Peyer's patch (tissue), 4 donors: Measurements from ENCODE around the gene HDAC4. TPM values are rescaled to one million over a fixed set of nuclear protein-coding genes. Genes with fewer than 3 reads are reported as not detected.

Experiments used
- DNase-seq, 3 donors: peaks; one replicate each; pipeline ENCODE4 v3.0.0-alpha.2; 2017 to 2019
- H3K27ac ChIP-seq, 4 donors: fragments of 200-600 bp; sonication (generic); one replicate each; pipeline ENCODE4 v1.5.1; 2016 to 2019
- H3K27me3 ChIP-seq, 2 donors: fragments of 200-600 bp; sonication (generic); one replicate each; pipeline ENCODE4 v1.5.1; 2019
- H3K36me3 ChIP-seq, 3 donors: fragments of 200-600 bp; sonication (generic); one replicate each; pipeline ENCODE4 v1.5.1; 2016 to 2019
- H3K4me1 ChIP-seq, 4 donors: fragments of 200-600 bp; sonication (generic); one replicate each; pipeline ENCODE4 v1.5.1; 2016 to 2019
- H3K4me3 ChIP-seq, 4 donors: fragments of 200-600 bp; sonication (generic); 1 replicate in 3 of 4; 2 replicates in 1 of 4; pipeline ENCODE4 v1.5.1; 2016 to 2019; ENCODE audit warnings: mild to moderate bottlenecking in 1 of 4
- H3K9me3 ChIP-seq, 4 donors: fragments of 200-600 bp; sonication (generic); one replicate each; pipeline ENCODE4 v1.5.1; 2016 to 2019; ENCODE audit warnings: mild to moderate bottlenecking in 1 of 4
- CTCF ChIP-seq, 6 experiments: fragments of 450-650 bp in 4 of 6; fragments of 200-600 bp in 2 of 6; sonication (generic) in 1 of 6; IDR thresholded peaks; one replicate each; pipeline ENCODE4 v1.5.1; 2017 to 2019; ENCODE audit warnings: antibody characterized with exemption in 6 of 6, mild to moderate bottlenecking in 3 of 6, moderate library complexity in 1 of 6
- POLR2A ChIP-seq, 2 donors: fragments of 450-650 bp; IDR thresholded peaks; one replicate each; pipeline ENCODE4 v1.5.1; 2017; ENCODE audit warnings: antibody characterized with exemption in 2 of 2, mild to moderate bottlenecking in 2 of 2, moderate library complexity in 2 of 2
- small RNA-seq, 2 donors: library from RNA; depleted of rRNA; stranded (forward); fragments of <200 nt; gene quantifications; one replicate each; pipeline ENCODE3, GENCODE V24; 2016
- total RNA-seq, 4 donors: library from RNA; depleted of rRNA; stranded (reverse); fragments of >200 nt; gene quantifications; one replicate each; pipeline ENCODE4 v1.1.0, GENCODE V29; 2016

Gene HDAC4
- total RNA-seq, 4 donors from 2014 or later = 28.9 to 198 (median 102) TPM

- TF ChIP-seq CTCF (IDR thresholded peaks at IDR 0.05) (no peak), POLR2A (IDR thresholded peaks at IDR 0.05) (no peak)
- DNase-seq = no peak
- H3K4me3 ChIP-seq = no peak overlapping the region
- no peaks in the 10 kb centered on the region for H3K9me3 ChIP-seq
- no peaks in the 10 kb centered on the region for H3K4me1 ChIP-seq
- no peaks in the 10 kb centered on the region for H3K27me3 ChIP-seq
- H3K27ac ChIP-seq = no peak overlapping the region
- H3K36me3 ChIP-seq = no peaks in the 10 kb centered on the region
Measured at GRCh38 chr2:239001794-239002193, 399.0 kb downstream of the HDAC4 start.

GRCh38 chr2:239000500-239001073 is 400.2 kb downstream of the HDAC4 start:
- DNase-seq = no peak
- H3K4me1 ChIP-seq = no peaks in the 10 kb centered on the region
- H3K27ac ChIP-seq = no peak overlapping the region
- no peak for TF ChIP-seq POLR2A (IDR thresholded peaks at IDR 0.05)
- no peak for TF ChIP-seq CTCF (IDR thresholded peaks at IDR 0.05)
- H3K27me3 ChIP-seq = no peaks in the 10 kb centered on the region
- H3K36me3 ChIP-seq = no peaks in the 10 kb centered on the region
- H3K9me3 ChIP-seq = no peaks in the 10 kb centered on the region
- H3K4me3 ChIP-seq = no peak overlapping the region

GRCh38 chr2:239000089-239000488 is 400.7 kb downstream of the HDAC4 start:
- no peaks in the 10 kb centered on the region for H3K9me3 ChIP-seq
- H3K27me3 ChIP-seq = no peaks in the 10 kb centered on the region
- H3K27ac ChIP-seq = no peak overlapping the region
- no peaks in the 10 kb centered on the region for H3K4me1 ChIP-seq
- DNase-seq = no peak
- no peaks in the 10 kb centered on the region for H3K36me3 ChIP-seq
- TF ChIP-seq POLR2A (IDR thresholded peaks at IDR 0.05) (no peak), CTCF (IDR thresholded peaks at IDR 0.05) (no peak)
- no peak overlapping the region for H3K4me3 ChIP-seq

GRCh38 chr2:238999291-238999741 is 401.5 kb downstream of the HDAC4 start:
- DNase-seq = peak in 2 of 3 donors; percentile 29 to 42
- Histone ChIP-seq H3K9me3 (no peaks in the 10 kb centered on the region), H3K4me3 (no peak overlapping the region), H3K36me3 (no peaks in the 10 kb centered on the region), H3K4me1 (no peaks in the 10 kb centered on the region), H3K27ac (no peak overlapping the region), H3K27me3 (no peaks in the 10 kb centered on the region)
- TF ChIP-seq POLR2A (IDR thresholded peaks at IDR 0.05) (no peak), CTCF (IDR thresholded peaks at IDR 0.05) (no peak)

DNA sequence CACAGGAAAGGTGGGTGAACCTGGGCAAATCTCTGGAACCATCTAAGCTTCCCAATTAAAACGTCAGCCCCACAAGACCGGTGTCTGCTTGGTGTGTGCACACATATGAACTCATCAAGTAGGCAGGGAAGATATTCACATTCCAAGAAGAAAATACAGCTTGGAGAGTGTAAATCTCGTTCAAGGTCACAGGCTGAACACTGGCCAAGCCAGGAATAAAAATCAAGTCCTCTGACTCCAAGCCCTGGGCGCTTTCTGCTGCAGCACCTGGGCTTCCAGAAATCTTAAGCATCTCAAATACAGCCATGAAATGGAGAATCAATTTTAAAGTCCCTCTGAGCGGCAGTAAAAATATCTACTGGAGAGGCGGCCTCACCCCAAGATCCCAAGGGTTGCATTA is 402.0 kb downstream of the HDAC4 start:
- Histone ChIP-seq H3K27ac (no peak overlapping the region), H3K4me3 (no peak overlapping the region)
- no peak for DNase-seq

More for the DNA sequence above, 402.0 kb downstream of the HDAC4 start:
- no peaks in the 10 kb centered on the region for H3K4me1 ChIP-seq
- H3K9me3 ChIP-seq = no peaks in the 10 kb centered on the region
- H3K27me3 ChIP-seq = no peaks in the 10 kb centered on the region
- no peaks in the 10 kb centered on the region for H3K36me3 ChIP-seq
- TF ChIP-seq CTCF (IDR thresholded peaks at IDR 0.05) (no peak), POLR2A (IDR thresholded peaks at IDR 0.05) (no peak)

Small RNA genes within 50 kb of the gene (small RNA-seq; reads per million reads assigned to genes)
- gene MIR2467 = 0.18 to 0.64 reads per million in 2 donors
- 0 reads per million in 2 donors for gene MIR4269
- gene MIR4440 = 0 reads per million in 2 donors
- gene MIR4441 = 0 reads per million in 2 donors
